Liver (tissue), 9 donors: ENCODE data around the gene ULK4. TPM values are rescaled to one million over a fixed set of nuclear protein-coding genes. Genes with fewer than 3 reads are reported as not detected.

Experiments
- DNase-seq: peaks from one replicate; pipeline ENCODE4 v3.0.0-alpha.2; 2017; ENCODE audit warnings: low spot score
- H3K27ac ChIP-seq, 2 donors: one replicate each; pipeline ENCODE4 v1.7.0; 2013; ENCODE audit warnings: inconsistent platforms in 2 of 2, low read length in 2 of 2, control low read depth in 1 of 2, low read depth in 1 of 2, mild to moderate bottlenecking in 1 of 2
- H3K27me3 ChIP-seq, 4 donors: one replicate each; pipeline versions ENCODE4 v1.6.1 to v1.7.0; 2013; ENCODE audit warnings: low read length in 3 of 4, inconsistent platforms in 1 of 4, mild to moderate bottlenecking in 1 of 4, moderate library complexity in 1 of 4; ENCODE audit not compliant: control insufficient read depth in 4 of 4, insufficient read depth in 4 of 4
- H3K36me3 ChIP-seq, 4 donors: one replicate each; pipeline versions ENCODE4 v1.6.1 to v1.7.0; 2013; ENCODE audit warnings: low read length in 3 of 4, mild to moderate bottlenecking in 3 of 4, low read depth in 1 of 4, moderate library complexity in 1 of 4; ENCODE audit not compliant: control insufficient read depth in 4 of 4, insufficient read depth in 3 of 4
- H3K4me1 ChIP-seq, 4 donors: one replicate each; pipeline versions ENCODE4 v1.6.1 to v1.7.0; 2013; ENCODE audit warnings: low read length in 3 of 4, mild to moderate bottlenecking in 3 of 4, moderate library complexity in 1 of 4; ENCODE audit not compliant: control insufficient read depth in 4 of 4, insufficient read depth in 4 of 4
- H3K4me3 ChIP-seq, 3 donors: one replicate each; pipeline versions ENCODE4 v1.6.1 to v1.7.0; 2013; ENCODE audit warnings: low read length in 3 of 3, control low read depth in 1 of 3, low read depth in 1 of 3, mild to moderate bottlenecking in 1 of 3
- H3K9ac ChIP-seq, 2 donors: one replicate each; pipeline ENCODE4 v1.7.0; 2013; ENCODE audit warnings: low read length in 2 of 2, mild to moderate bottlenecking in 2 of 2, moderate library complexity in 2 of 2, control low read depth in 1 of 2, low read depth in 1 of 2
- H3K9me3 ChIP-seq, 4 donors: one replicate each; pipeline versions ENCODE4 v1.6.1 to v1.7.0; 2013; ENCODE audit warnings: low read length in 3 of 4; ENCODE audit not compliant: control insufficient read depth in 4 of 4
- FOXA1 ChIP-seq: IDR thresholded peaks from 2 replicates; pipeline ENCODE4 v1.6.1; 2016; ENCODE audit warnings: antibody characterized with exemption
- FOXA2 ChIP-seq: IDR thresholded peaks from 2 replicates; pipeline ENCODE4 v1.6.1; 2016; ENCODE audit warnings: antibody characterized with exemption
- GABPA ChIP-seq, 2 donors: IDR thresholded peaks in 1 of 2; conservative IDR thresholded peaks in 1 of 2; 2 replicates each; pipeline ENCODE4 v1.6.1; 2016; ENCODE audit warnings: antibody characterized with exemption in 2 of 2, mild to moderate bottlenecking in 1 of 2, moderate library complexity in 1 of 2
- HNF4A ChIP-seq, 2 donors: conservative IDR thresholded peaks; 2 replicates each; pipeline ENCODE4 v1.6.1; 2016; ENCODE audit warnings: antibody characterized with exemption in 2 of 2, mild to moderate bottlenecking in 2 of 2
- HNF4G ChIP-seq: IDR thresholded peaks from 2 replicates; pipeline ENCODE4 v1.6.1; 2016; ENCODE audit warnings: antibody characterized with exemption
- JUND ChIP-seq, 2 donors: IDR thresholded peaks; 2 replicates each; pipeline ENCODE4 v1.6.1; 2016; ENCODE audit warnings: antibody characterized with exemption in 2 of 2
- NR2F2 ChIP-seq: IDR thresholded peaks from 2 replicates; pipeline ENCODE4 v1.6.1; 2016; ENCODE audit warnings: antibody characterized with exemption
- RXRA ChIP-seq, 2 donors: IDR thresholded peaks; 2 replicates each; pipeline ENCODE4 v1.6.1; 2017 to 2018; ENCODE audit warnings: antibody characterized with exemption in 2 of 2, mild to moderate bottlenecking in 1 of 2
- SP1 ChIP-seq: IDR thresholded peaks from 2 replicates; pipeline ENCODE4 v1.6.1; 2018; ENCODE audit warnings: antibody characterized with exemption, mild to moderate bottlenecking
- TAF1 ChIP-seq: conservative IDR thresholded peaks from 2 replicates; pipeline ENCODE4 v1.6.1; 2016; ENCODE audit warnings: antibody characterized with exemption, mild to moderate bottlenecking
- YY1 ChIP-seq: IDR thresholded peaks from 2 replicates; pipeline ENCODE4 v1.6.1; 2016; ENCODE audit warnings: antibody characterized with exemption, mild to moderate bottlenecking
- WGBS: extraction: QIAGEN DNeasy Blood & Tissue Kit; methylation state at CpG from one replicate; pipeline ENCODE4 v1.1.7; 2013; 5-methylcytosine and 5-hydroxymethylcytosine counted together
- polyA plus RNA-seq, 2 donors: library from polyadenylated mRNA; stranded (reverse) in 1 of 2; unstranded in 1 of 2; fragments of 200-250 nt in 1 of 2; fragments of >200 nt in 1 of 2; fragmentation: Nextera tagmentation in 1 of 2; extraction: Ambion mirVana in 1 of 2; gene quantifications; one replicate each; pipeline versions ENCODE4 v1.2.1 to v1.2.3, GENCODE V29; 2013 to 2015
- total RNA-seq, 2 donors: library from RNA; depleted of rRNA; stranded (reverse); fragments of >200 nt; gene quantifications; one replicate each; pipeline ENCODE4 v1.2.3, GENCODE V29; 2014
- TF ChIP-seq, protein P1 (sequence below): IDR thresholded peaks from 2 replicates; pipeline ENCODE4 v1.6.1; 2016; ENCODE audit warnings: antibody characterized with exemption
- TF ChIP-seq, protein P2 (sequence below): IDR thresholded peaks from 2 replicates; pipeline ENCODE4 v1.6.1; 2016; ENCODE audit warnings: antibody characterized with exemption
- TF ChIP-seq, protein P3 (sequence below): IDR thresholded peaks from 2 replicates; pipeline ENCODE4 v1.6.1; 2016; ENCODE audit warnings: antibody characterized with exemption, mild to moderate bottlenecking
- TF ChIP-seq, protein P4 (sequence below): IDR thresholded peaks from 2 replicates; pipeline ENCODE4 v1.6.1; 2016; ENCODE audit warnings: antibody characterized with exemption
- donor health status: healthy.
- donor health status: healthy.
- donor health status: healthy.
- donor health status: healthy.
- donor health status: healthy.

ULK4 gene
- total and polyA plus RNA-seq, 4 donors: 1.1 to 11.5 (median 3.2) TPM

DNA sequence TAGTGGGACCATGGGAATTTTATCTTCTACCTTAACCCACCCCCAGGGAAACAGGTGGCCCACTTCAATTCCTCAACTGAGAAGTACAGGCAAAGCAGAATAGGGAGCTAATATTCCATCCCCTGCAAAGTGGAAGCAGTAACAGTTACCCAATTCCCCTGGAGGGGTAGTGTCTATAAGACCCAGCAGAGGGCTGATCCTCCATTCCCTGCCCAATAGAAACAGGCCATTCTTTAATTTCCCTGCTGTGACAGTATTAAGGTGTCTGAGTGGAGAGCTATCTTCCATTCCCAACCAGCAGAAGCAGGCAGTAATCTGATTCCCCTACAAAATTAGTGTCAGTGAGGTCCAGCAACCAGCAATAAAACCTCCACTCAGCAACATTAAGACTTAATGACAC is 219.8 kb downstream of the ULK4 start (continued):
- TF ChIP-seq, protein P1, sequence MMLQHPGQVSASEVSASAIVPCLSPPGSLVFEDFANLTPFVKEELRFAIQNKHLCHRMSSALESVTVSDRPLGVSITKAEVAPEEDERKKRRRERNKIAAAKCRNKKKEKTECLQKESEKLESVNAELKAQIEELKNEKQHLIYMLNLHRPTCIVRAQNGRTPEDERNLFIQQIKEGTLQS: no peak

DNA sequence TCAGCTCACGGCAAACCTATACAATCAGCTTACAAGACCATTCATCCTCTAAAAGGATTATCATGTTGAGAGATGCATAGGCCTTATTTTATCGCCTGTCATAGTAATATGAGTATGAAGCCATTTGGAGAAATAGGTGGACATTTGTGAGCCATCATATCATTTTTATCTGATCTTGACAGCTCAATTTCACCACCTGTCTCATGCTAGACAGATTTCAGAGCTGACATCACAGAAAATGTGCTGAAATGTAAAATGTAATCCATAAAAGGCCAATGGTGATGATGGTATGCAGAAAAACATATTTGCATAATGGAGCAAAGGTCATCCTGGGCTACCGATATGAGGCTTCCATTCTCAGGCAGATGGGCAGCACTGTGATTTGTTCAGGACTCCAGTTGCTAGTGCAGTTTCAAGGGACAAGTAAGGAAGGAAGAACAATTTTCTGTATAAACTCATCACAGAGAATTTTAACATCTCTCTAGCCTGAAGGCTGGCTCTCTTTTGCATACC is 221.5 kb downstream of the ULK4 start:
- H3K9ac ChIP-seq: no peak overlapping the region
- H3K27me3 ChIP-seq: no peaks in the 10 kb centered on the region
- WGBS: 88% methylated on average over 3 of the region's 3 CpGs
- no peaks in the 10 kb centered on the region for H3K36me3 ChIP-seq
- no peak overlapping the region for H3K4me3 ChIP-seq
- no peak overlapping the region for H3K27ac ChIP-seq
- H3K9me3 ChIP-seq: no peaks in the 10 kb centered on the region
- TF ChIP-seq HNF4A (conservative IDR thresholded peaks at IDR 0.05): no peak
- DNase-seq: no peak
- H3K4me1 ChIP-seq: peaks cover 0 to 2% (median 0%) of the 10 kb centered on the region in 4 donors

DNA sequence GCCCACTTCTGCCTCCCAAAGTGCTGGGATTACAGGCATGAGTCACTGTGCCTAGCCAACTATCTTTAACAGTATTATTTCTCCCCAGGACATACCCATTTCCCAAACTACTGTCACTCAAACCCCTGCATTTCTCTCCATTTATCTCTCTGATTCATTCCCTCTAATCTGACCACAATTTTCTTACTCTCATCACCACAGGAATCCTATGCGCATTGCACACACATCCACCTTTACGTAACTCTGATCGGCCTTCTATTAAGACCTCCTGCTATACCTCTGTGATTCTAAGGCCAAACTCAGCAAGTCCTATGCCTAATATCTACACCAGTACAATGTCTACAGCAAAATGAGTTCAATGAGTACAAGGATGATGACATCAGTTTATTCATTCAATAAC is 235.0 kb downstream of the ULK4 start:
- Histone ChIP-seq H3K9me3 (peaks cover 0 to 2% (median 0%) of the 10 kb centered on the region in 4 donors), H3K4me3 (no peak overlapping the region), H3K36me3 (no peaks in the 10 kb centered on the region), H3K27me3 (no peaks in the 10 kb centered on the region), H3K9ac (no peak overlapping the region), H3K27ac (no peak overlapping the region), H3K4me1 (no peaks in the 10 kb centered on the region)
- WGBS: 97% methylated on average over 3 of the region's 3 CpGs
- DNase-seq: no peak
- TF ChIP-seq, protein P2, sequence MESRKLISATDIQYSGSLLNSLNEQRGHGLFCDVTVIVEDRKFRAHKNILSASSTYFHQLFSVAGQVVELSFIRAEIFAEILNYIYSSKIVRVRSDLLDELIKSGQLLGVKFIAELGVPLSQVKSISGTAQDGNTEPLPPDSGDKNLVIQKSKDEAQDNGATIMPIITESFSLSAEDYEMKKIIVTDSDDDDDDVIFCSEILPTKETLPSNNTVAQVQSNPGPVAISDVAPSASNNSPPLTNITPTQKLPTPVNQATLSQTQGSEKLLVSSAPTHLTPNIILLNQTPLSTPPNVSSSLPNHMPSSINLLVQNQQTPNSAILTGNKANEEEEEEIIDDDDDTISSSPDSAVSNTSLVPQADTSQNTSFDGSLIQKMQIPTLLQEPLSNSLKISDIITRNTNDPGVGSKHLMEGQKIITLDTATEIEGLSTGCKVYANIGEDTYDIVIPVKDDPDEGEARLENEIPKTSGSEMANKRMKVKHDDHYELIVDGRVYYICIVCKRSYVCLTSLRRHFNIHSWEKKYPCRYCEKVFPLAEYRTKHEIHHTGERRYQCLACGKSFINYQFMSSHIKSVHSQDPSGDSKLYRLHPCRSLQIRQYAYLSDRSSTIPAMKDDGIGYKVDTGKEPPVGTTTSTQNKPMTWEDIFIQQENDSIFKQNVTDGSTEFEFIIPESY: no peak
- TF ChIP-seq FOXA2: no peak
- no peak for TF ChIP-seq TAF1
- TF ChIP-seq HNF4A (conservative IDR thresholded peaks at IDR 0.05): no peak
- TF ChIP-seq GABPA (IDR thresholded peaks at IDR 0.05 in 1 of 2, conservative IDR thresholded peaks at IDR 0.05 in 1 of 2): no peak
- TF ChIP-seq FOXA1: no peak
- TF ChIP-seq, protein P3, sequence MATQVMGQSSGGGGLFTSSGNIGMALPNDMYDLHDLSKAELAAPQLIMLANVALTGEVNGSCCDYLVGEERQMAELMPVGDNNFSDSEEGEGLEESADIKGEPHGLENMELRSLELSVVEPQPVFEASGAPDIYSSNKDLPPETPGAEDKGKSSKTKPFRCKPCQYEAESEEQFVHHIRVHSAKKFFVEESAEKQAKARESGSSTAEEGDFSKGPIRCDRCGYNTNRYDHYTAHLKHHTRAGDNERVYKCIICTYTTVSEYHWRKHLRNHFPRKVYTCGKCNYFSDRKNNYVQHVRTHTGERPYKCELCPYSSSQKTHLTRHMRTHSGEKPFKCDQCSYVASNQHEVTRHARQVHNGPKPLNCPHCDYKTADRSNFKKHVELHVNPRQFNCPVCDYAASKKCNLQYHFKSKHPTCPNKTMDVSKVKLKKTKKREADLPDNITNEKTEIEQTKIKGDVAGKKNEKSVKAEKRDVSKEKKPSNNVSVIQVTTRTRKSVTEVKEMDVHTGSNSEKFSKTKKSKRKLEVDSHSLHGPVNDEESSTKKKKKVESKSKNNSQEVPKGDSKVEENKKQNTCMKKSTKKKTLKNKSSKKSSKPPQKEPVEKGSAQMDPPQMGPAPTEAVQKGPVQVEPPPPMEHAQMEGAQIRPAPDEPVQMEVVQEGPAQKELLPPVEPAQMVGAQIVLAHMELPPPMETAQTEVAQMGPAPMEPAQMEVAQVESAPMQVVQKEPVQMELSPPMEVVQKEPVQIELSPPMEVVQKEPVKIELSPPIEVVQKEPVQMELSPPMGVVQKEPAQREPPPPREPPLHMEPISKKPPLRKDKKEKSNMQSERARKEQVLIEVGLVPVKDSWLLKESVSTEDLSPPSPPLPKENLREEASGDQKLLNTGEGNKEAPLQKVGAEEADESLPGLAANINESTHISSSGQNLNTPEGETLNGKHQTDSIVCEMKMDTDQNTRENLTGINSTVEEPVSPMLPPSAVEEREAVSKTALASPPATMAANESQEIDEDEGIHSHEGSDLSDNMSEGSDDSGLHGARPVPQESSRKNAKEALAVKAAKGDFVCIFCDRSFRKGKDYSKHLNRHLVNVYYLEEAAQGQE: no peak

DNA sequence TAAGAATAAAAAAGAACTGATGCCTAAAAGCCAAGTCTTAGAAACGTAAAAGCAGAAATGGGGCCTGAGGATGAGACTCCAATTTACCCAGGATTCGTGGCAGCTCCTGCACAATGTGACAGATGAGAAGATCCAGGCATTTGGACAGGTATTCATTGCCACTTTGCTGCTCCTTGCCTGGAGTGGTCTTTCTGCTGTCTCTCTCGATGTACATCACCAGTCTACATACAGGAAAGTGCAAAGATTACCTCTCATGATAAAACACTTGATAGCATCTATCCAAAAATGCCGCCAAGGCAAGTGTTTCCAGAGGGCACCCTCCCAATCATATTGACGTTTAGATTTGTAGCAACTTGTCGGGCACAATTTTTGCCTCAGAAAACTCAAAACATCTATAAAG is 244.3 kb downstream of the ULK4 start:
- Histone ChIP-seq H3K9me3 (no peaks in the 10 kb centered on the region), H3K4me1 (peaks cover 0 to 6% (median 0%) of the 10 kb centered on the region in 4 donors), H3K9ac (no peak overlapping the region), H3K36me3 (no peaks in the 10 kb centered on the region), H3K27me3 (no peaks in the 10 kb centered on the region), H3K27ac (no peak overlapping the region), H3K4me3 (no peak overlapping the region)
- TF ChIP-seq SP1 (no peak), GABPA (IDR thresholded peaks at IDR 0.05 in 1 of 2, conservative IDR thresholded peaks at IDR 0.05 in 1 of 2) (no peak), JUND (IDR thresholded peaks at IDR 0.05) (no peak), RXRA (IDR thresholded peaks at IDR 0.05) (no peak), FOXA1 (no peak), HNF4G (no peak), TAF1 (no peak), FOXA2 (no peak), YY1 (no peak), NR2F2 (no peak)
- TF ChIP-seq, protein P4, sequence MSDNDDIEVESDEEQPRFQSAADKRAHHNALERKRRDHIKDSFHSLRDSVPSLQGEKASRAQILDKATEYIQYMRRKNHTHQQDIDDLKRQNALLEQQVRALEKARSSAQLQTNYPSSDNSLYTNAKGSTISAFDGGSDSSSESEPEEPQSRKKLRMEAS: no peak
- TF ChIP-seq, protein P2: no peak
- TF ChIP-seq, protein P1: no peak
- no peak for DNase-seq
- 87% methylated on average over 6 of the region's 6 CpGs for WGBS
